K562 (cell line): ENCODE measurements around the gene VAT1L. TPM values are rescaled to one million over a fixed set of nuclear protein-coding genes. Genes with fewer than 3 reads are reported as not detected.
"Not testable (repeated sequence)": the region's sequence is repeated elsewhere in the genome, so short reads cannot be mapped to it uniquely, and the experiment has no call there.

ENCODE experiments used
- ATAC-seq: fragments of 200-7000 bp; cut with Tn5 transposase; 3 replicates; pipeline ENCODE4 v1.9.1; 2020; ENCODE audit warnings: moderate library complexity
- BruUV-seq: library from RNA; stranded (reverse); fragments of 400-500 nt; replicated peaks from 2 replicates; lab custom pipeline; 2021; lab: Mats Ljungman, UMichigan
- CTCF ChIA-PET: fragments of 300-600 bp; formaldehyde crosslinking; extraction: SDS; loops from one replicate; lab custom pipeline; 2021; ENCODE audit warnings: low intra/inter-chr PET ratio; lab: Yijun Ruan, JAX
- POLR2A ChIA-PET: fragments of 300-600, 350-650 bp; sonication (Branson Sonifier 250); formaldehyde crosslinking; extraction: SDS; loops from one replicate; lab custom pipeline; 2021; ENCODE audit warnings: antibody characterized with exemption, inconsistent platforms; lab: Yijun Ruan, JAX
- DNase-seq, 4 experiments: peaks; one replicate each; pipeline versions ENCODE4 v3.0.0 to v3.0.0-alpha.2; 2011 to 2018; ENCODE audit warnings: low spot score in 3 of 4, mixed read lengths in 3 of 4; ENCODE audit errors: extremely low read depth in 1 of 4
- FAIRE-seq: peaks from 2 replicates; lab custom pipeline; 2011; peaks lifted over from hg19 to GRCh38; lab: Jason Lieb, UNC
- H2AFZ ChIP-seq: 2 replicates; pipeline ENCODE4 v1.6.0; 2011; ENCODE audit warnings: low read depth, low read length, control low read depth, inconsistent platforms
- H3K27ac ChIP-seq: fragments of 200-600 bp; 3 replicates; pipeline ENCODE4 v1.8.0; 2011; ENCODE audit warnings: low read depth, mild to moderate bottlenecking, control low read depth, inconsistent platforms, low read length, moderate library complexity, mixed read lengths; ENCODE audit errors: extremely low read depth
- H3K27me3 ChIP-seq, 2 experiments: fragments of 300-600 bp in 1 of 2; 2 replicates in 1 of 2; 3 replicates in 1 of 2; pipeline versions ENCODE4 v1.6.0 to v1.8.0; 2011; ENCODE audit warnings: inconsistent platforms in 2 of 2, low read length in 2 of 2, mild to moderate bottlenecking in 1 of 2, mixed read lengths in 1 of 2, moderate library complexity in 1 of 2; ENCODE audit not compliant: control insufficient read depth in 2 of 2, insufficient read depth in 2 of 2
- H3K36me3 ChIP-seq: fragments of 300-600 bp; 3 replicates; pipeline ENCODE4 v1.8.0; 2011; ENCODE audit warnings: mild to moderate bottlenecking, low read length, inconsistent platforms; ENCODE audit not compliant: control insufficient read depth, insufficient read depth
- H3K4me1 ChIP-seq, 2 experiments: fragments of 200-600 bp in 1 of 2; replicated peaks in 1 of 2; 2 replicates in 1 of 2; 3 replicates in 1 of 2; pipeline versions ENCODE4 v1.5.1 to v1.8.0; 2011; ENCODE audit warnings: inconsistent platforms in 2 of 2, low read length in 2 of 2, mild to moderate bottlenecking in 1 of 2, mixed read lengths in 1 of 2, moderate library complexity in 1 of 2; ENCODE audit not compliant: control insufficient read depth in 2 of 2, insufficient read depth in 2 of 2
- H3K4me2 ChIP-seq: 2 replicates; pipeline ENCODE4 v1.6.1; 2011; ENCODE audit warnings: low read length, control low read depth, inconsistent platforms, mixed read lengths; ENCODE audit not compliant: insufficient read depth
- H3K4me3 ChIP-seq: fragments of 200-600 bp; sonication (generic), shearing (Covaris generic); 2 replicates; pipeline ENCODE4 v1.5.1; 2016; ENCODE audit warnings: control low read depth, inconsistent platforms
- H3K79me2 ChIP-seq: fragments of 200-600 bp; 3 replicates; pipeline ENCODE4 v1.8.0; 2011; ENCODE audit warnings: low read length, inconsistent platforms; ENCODE audit not compliant: control insufficient read depth, insufficient read depth
- H3K9ac ChIP-seq, 2 experiments: 2 replicates each; pipeline versions ENCODE4 v1.6.0 to v1.6.1; 2011; ENCODE audit warnings: low read depth in 2 of 2, low read length in 2 of 2, control low read depth in 1 of 2, inconsistent platforms in 1 of 2, mild to moderate bottlenecking in 1 of 2, mixed read lengths in 1 of 2; ENCODE audit not compliant: insufficient read depth in 1 of 2
- H3K9me1 ChIP-seq: one replicate; pipeline ENCODE4 v1.6.0; 2011; ENCODE audit warnings: inconsistent platforms, mild to moderate bottlenecking, low read length, moderate library complexity; ENCODE audit not compliant: control insufficient read depth, insufficient read depth
- H3K9me3 ChIP-seq: replicated peaks from 2 replicates; pipeline ENCODE4 v1.5.1; 2011; ENCODE audit warnings: low read depth, low read length, inconsistent platforms; ENCODE audit not compliant: control insufficient read depth, insufficient read depth
- H4K20me1 ChIP-seq: replicated peaks from 2 replicates; pipeline ENCODE4 v1.6.1; 2011; ENCODE audit warnings: low read length, inconsistent platforms, mixed read lengths; ENCODE audit not compliant: control insufficient read depth, insufficient read depth
- RFX1 ChIP-seq: fragments of 450-650 bp; IDR thresholded peaks from 2 replicates; pipeline ENCODE4 v1.6.1; 2016; ENCODE audit warnings: mild to moderate bottlenecking, moderate library complexity
- ZFP30 ChIP-seq: fragments of 250-450 bp; sonication (Bioruptor Pico); IDR thresholded peaks from 2 replicates; pipeline ENCODE4 v1.8.0; 2022; ENCODE audit warnings: moderate library complexity, mild to moderate bottlenecking, inconsistent platforms, borderline replicate concordance
- ZZZ3 ChIP-seq: fragments of 450-650 bp; IDR thresholded peaks from 2 replicates; pipeline ENCODE4 v1.6.1; 2016; ENCODE audit warnings: antibody characterized with exemption, mild to moderate bottlenecking, moderate library complexity
- WGBS: fragments of 100-300 bp; shearing (Covaris generic); methylation state at CpG from one replicate; pipeline ENCODE4 v1.1.6; 2016; ENCODE audit warnings: low coverage, mixed read lengths; ENCODE audit not compliant: insufficient coverage; ENCODE audit errors: missing lambda C conversion rate; 5-methylcytosine and 5-hydroxymethylcytosine counted together
- in situ Hi-C: fragments of 300-500 bp; cut with MboI; formaldehyde crosslinking; loops from 4 replicates; pipeline ENCODE4 v1.15.0; 2018; ENCODE audit warnings: inconsistent platforms, mixed read lengths
- intact Hi-C: fragments of 100-400 bp; cut with micrococcal nuclease; formaldehyde crosslinking; loops from 2 replicates; pipeline ENCODE4 v1.14.2; 2022
- polyA plus RNA-seq, 8 experiments: library from polyadenylated mRNA; depleted of rRNA in 4 of 8; stranded (reverse) in 5 of 8; unstranded in 3 of 8; fragments of >200 nt; fragmentation: Nextera tagmentation in 2 of 8; fragmentation: Illumina TruSeq in 1 of 8; extraction: Ambion mirVana in 2 of 8; extraction: Trizol in 1 of 8; gene quantifications; 2 replicates each; pipeline versions ENCODE4 v1.2.1 to v1.2.3, GENCODE V29; 2011 to 2014; ENCODE audit warnings: inconsistent platforms in 1 of 8, missing spikeins in 1 of 8
- total RNA-seq, 7 experiments: library from RNA; depleted of rRNA in 6 of 7; stranded (reverse); fragments of >200 nt in 6 of 7; fragmentation: Illumina TruSeq in 2 of 7; extraction: Trizol in 2 of 7; gene quantifications; 2 replicates each; pipeline versions ENCODE4 v1.2.1 to v1.2.3, GENCODE V29; 2011 to 2021; ENCODE audit warnings: low replicate concordance in 1 of 7
- TF ChIP-seq, protein P1 (sequence below): fragments of 450-650 bp; conservative IDR thresholded peaks from 2 replicates; pipeline ENCODE4 v1.6.1; 2016; ENCODE audit warnings: missing genetic modification characterization, low read depth, mild to moderate bottlenecking, missing compliant biosample characterization, moderate library complexity
- TF ChIP-seq, protein P2 (sequence below): sonication (generic); formaldehyde crosslinking; IDR thresholded peaks from 2 replicates; pipeline ENCODE4 v1.4.0; 2020; ENCODE audit warnings: mild to moderate bottlenecking, missing genetic modification reagents

Gene VAT1L
- total and polyA plus RNA-seq, 9 of the 15 experiments (the other 6 are each of a cell fraction or from before 2014, with no cell fraction given): 0.01 TPM; not detected in 8

DNA sequence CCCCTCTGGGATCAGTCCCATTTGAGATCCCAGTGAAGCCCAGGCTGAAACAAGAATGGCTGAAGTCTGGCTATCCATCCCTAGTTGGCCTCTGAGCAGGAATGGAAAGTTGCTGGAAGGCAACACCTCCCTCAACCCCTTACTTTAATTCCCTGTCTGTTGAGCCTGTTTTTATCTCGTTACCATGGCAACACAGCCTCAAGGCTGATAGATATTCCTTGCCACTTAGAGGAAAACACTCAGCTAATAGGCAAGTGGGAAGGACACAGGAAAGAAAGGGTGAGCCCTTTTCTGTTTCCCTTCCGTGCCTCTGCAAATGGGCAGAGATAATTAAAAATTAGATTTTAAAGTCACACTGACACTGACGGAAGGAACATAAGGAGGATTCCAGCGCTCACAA lies 158.5 kb downstream of the VAT1L start:
- Histone ChIP-seq H3K4me2 (no peak overlapping the region), H3K36me3 (no peaks in the 10 kb centered on the region), H3K9me1 (no peaks in the 10 kb centered on the region), H3K9ac (no peak overlapping the region), H3K79me2 (no peaks in the 10 kb centered on the region), H2AFZ (no peak overlapping the region), H3K4me3 (no peak overlapping the region), H3K27me3 (no peaks in the 10 kb centered on the region), H3K4me1 (no peaks in the 10 kb centered on the region), H3K27ac (no peak overlapping the region), H3K9me3 (no peaks in the 10 kb centered on the region), H4K20me1 (no peaks in the 10 kb centered on the region)
- in situ Hi-C loops: no loop called here
- ATAC-seq (no peak), FAIRE-seq (no peak), DNase-seq (peak in 2 of 4 experiments; percentile 7 to 8)
- WGBS: 1% methylated on average over 4 of the region's 4 CpGs
- POLR2A ChIA-PET: interaction anchor here (1.0 kb wide), 1 partner anchor 28 kb away, joined by 5 read pairs; no protein-coding TSS in a partner anchor
- intact Hi-C loops: no loop called here
- TF ChIP-seq, protein P1, sequence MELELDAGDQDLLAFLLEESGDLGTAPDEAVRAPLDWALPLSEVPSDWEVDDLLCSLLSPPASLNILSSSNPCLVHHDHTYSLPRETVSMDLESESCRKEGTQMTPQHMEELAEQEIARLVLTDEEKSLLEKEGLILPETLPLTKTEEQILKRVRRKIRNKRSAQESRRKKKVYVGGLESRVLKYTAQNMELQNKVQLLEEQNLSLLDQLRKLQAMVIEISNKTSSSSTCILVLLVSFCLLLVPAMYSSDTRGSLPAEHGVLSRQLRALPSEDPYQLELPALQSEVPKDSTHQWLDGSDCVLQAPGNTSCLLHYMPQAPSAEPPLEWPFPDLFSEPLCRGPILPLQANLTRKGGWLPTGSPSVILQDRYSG (tag): no peak
- TF ChIP-seq RFX1 (peak; percentile 91), ZZZ3 (no peak), ZFP30 (CRISPR knock-in tag) (no peak)
- TF ChIP-seq, protein P2, sequence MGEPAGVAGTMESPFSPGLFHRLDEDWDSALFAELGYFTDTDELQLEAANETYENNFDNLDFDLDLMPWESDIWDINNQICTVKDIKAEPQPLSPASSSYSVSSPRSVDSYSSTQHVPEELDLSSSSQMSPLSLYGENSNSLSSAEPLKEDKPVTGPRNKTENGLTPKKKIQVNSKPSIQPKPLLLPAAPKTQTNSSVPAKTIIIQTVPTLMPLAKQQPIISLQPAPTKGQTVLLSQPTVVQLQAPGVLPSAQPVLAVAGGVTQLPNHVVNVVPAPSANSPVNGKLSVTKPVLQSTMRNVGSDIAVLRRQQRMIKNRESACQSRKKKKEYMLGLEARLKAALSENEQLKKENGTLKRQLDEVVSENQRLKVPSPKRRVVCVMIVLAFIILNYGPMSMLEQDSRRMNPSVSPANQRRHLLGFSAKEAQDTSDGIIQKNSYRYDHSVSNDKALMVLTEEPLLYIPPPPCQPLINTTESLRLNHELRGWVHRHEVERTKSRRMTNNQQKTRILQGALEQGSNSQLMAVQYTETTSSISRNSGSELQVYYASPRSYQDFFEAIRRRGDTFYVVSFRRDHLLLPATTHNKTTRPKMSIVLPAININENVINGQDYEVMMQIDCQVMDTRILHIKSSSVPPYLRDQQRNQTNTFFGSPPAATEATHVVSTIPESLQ (CRISPR knock-in tag): no peak
- BruUV-seq: no TSS peak
- CTCF ChIA-PET: no interaction called here

DNA sequence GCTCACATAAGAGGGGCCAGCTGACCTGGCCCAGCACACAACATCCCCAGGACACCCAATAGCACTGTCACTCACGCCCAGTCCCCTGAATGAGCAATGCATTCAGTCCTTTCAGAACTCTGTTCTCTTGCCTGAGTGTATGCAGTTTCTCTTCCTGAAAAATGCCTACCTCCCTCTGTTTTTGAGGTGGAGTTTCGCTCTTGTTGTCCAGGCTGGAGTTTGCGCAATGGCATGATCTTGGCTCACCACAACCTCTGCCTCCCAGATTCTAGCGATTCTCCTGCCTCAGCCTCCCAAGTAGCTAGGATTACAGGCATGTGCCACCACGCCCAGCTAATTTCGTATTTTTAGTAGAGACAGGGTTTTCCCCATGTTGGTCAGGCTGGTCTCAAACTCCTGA lies 159.2 kb downstream of the VAT1L start:
- ATAC-seq, H3K79me2 ChIP-seq, H2AFZ ChIP-seq, intact Hi-C loops, H3K9me1 ChIP-seq, H3K4me1 ChIP-seq, H3K36me3 ChIP-seq, FAIRE-seq, H3K4me3 ChIP-seq, H3K9me3 ChIP-seq, in situ Hi-C loops, H3K4me2 ChIP-seq, H4K20me1 ChIP-seq, BruUV-seq, POLR2A ChIA-PET, DNase-seq, H3K27ac ChIP-seq, H3K9ac ChIP-seq, H3K27me3 ChIP-seq, CTCF ChIA-PET: not testable (repeated sequence)
- WGBS: 0% methylated on average over 6 of the region's 6 CpGs
